ENCODE data around the gene OGDHL. TPM values are rescaled to one million over a fixed set of nuclear protein-coding genes. Genes with fewer than 3 reads are reported as not detected.
A peak's percentile ranks its signal among the peaks of the same experiment; 100 is the strongest.

OGDHL gene
- total RNA-seq, 1 donor from 2014 or later = not detected

- H3K27me3 ChIP-seq = no peaks in the 10 kb centered on the region
- DNase-seq (ENCODE audit: low spot score in 2 of 2) = no peak
- no peak overlapping the region for H3K4me3 ChIP-seq
Observed at GRCh38 chr10:49741108-49741995, 20.8 kb downstream of the OGDHL start.

DNA sequence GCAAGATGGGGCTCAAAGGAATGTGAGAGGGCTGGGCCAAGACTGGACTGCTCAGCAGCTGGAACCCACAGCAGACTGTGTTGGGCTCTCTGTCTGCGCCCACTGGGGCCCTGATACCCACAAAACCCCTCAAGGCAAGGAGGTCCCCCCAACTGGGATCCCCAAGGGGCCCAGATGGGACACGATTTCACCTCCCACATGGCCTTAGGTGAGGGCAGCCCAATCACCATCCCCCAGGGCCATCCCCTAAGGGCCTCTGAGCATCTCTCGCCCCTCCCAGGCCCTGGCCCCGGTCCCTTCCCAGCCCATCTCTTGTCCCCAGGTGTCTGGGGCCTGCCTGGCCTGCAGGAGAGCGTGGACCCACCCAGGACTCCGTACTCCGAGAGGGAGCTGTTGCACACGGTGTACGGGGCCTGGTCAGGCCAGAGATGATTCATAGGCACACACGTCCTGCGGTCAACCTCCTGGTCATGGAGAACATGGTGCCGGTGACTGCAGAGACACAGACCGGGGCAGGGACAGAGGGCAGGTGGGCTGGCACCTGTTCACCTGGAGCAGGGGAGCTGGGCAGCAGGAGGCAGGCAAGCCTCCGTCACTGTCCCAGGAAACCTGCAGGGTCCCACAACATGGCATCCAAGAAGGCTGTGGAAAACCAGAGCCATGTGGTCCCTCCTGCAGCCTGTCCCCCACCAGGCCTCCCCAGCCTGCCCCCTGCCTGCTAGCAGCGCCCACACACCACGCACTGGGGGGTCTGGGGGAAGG is 21.6 kb downstream of the OGDHL start:
- no peak for DNase-seq (ENCODE audit: low spot score in 2 of 2)
- H3K4me1 ChIP-seq = no peaks in the 10 kb centered on the region

More at GRCh38 chr10:49741108-49741995, 20.8 kb downstream of the OGDHL start:
- Histone ChIP-seq H3K4me1 (no peaks in the 10 kb centered on the region), H3K36me3 (no peaks in the 10 kb centered on the region), H3K9me3 (no peaks in the 10 kb centered on the region), H3K27ac (no peak overlapping the region)
- intact Hi-C loops (cut with DNase I) = no loop called here
- no peak for TF ChIP-seq CTCF (IDR thresholded peaks at IDR 0.05)

GRCh38 chr10:49739426-49739825 is 22.7 kb downstream of the OGDHL start:
- no peaks in the 10 kb centered on the region for H3K27me3 ChIP-seq
- no peaks in the 10 kb centered on the region for H3K9me3 ChIP-seq
- no peak for TF ChIP-seq CTCF (IDR thresholded peaks at IDR 0.05)
- H3K4me3 ChIP-seq = no peak overlapping the region
- DNase-seq (ENCODE audit: low spot score in 2 of 2) = no peak
- intact Hi-C loops (cut with DNase I) = no loop called here
- H3K36me3 ChIP-seq = no peaks in the 10 kb centered on the region
- no peak overlapping the region for H3K27ac ChIP-seq
- no peaks in the 10 kb centered on the region for H3K4me1 ChIP-seq

More for the DNA sequence above, 21.6 kb downstream of the OGDHL start:
- no peak for TF ChIP-seq CTCF (IDR thresholded peaks at IDR 0.05)
- Histone ChIP-seq H3K27ac (no peak overlapping the region), H3K36me3 (no peaks in the 10 kb centered on the region), H3K4me3 (no peak overlapping the region), H3K9me3 (no peaks in the 10 kb centered on the region), H3K27me3 (no peaks in the 10 kb centered on the region)
- intact Hi-C loops (cut with DNase I) = no loop called here

DNA sequence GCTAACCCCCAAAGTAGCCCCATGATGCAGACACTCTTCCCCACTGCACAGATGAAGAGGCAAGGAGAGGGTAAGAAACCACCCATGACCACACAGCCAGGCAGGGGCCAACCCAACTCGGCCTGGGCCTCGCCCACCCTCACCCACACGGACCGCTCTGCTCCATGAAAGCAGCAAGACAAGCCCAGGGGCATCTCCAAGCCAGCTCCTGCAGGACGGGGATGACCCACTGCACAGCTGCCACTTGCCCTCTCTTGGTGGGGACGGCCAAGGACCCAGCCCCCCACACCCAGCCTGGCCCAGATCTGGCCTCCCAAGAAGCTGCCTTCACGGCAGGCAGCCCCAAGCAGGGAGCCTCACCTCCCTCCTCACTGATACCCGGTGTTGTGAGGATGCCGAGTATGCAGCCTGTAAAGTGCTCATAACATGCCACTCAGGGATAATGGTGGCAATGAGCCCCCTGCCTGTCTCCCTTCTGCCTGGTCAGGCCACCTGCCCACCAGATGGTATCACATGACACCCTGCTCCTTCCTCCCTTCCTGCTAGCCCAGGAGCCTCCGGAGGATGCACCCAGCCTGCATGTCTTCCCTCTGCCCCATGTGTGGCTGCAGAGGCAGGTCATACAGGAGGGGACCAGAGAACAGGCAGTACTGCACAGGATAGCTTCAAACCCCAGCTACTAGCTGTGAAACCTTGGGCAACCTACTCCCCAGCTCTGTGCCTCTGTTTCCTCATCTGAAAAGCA is 23.3 kb downstream of the OGDHL start:
- Histone ChIP-seq H3K27ac (no peak overlapping the region), H3K36me3 (no peaks in the 10 kb centered on the region), H3K4me3 (no peak overlapping the region), H3K9me3 (no peaks in the 10 kb centered on the region), H3K4me1 (no peaks in the 10 kb centered on the region), H3K27me3 (no peaks in the 10 kb centered on the region)
- DNase-seq (ENCODE audit: low spot score in 2 of 2) = no peak
- TF ChIP-seq CTCF (IDR thresholded peaks at IDR 0.05) = no peak
- intact Hi-C loops (cut with DNase I) = no loop called here

DNA sequence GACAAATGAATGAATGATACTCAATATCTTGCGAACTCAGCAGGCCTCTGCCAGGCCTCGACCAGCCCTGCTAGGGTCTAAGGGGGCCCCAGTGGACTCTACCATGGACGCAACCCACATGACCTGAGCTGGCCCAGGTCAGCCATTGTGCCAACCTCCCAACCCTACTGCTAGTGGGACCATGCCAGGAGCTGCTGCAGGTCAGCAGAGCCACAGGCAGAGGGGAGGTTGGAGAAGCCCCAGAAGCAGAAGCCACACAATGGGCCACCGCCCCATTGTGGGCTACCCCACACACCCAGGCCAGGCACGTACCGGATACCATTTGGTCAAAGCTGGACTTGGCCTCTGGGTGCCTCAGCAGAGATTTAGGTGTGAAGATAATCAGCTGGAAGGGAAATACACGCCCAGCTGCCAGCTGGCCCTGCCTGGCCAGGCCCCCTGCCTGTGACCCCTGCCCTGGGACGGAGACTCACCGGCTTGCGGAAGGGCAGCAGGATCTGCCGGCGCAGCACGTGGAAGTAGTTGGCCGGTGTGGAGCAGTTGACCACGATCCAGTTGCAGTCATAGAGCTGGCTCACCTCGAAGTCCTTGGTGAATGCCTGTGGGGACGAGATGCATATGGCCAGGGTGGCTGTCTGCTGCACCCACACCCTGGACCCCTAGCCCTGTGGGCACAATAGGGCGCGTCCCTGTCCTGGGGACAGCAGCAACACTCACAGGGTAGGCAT is 24.5 kb downstream of the OGDHL start:
- DNase-seq (ENCODE audit: low spot score in 2 of 2) = peak in 1 of 2 donors; percentile 54
- Histone ChIP-seq H3K9me3 (no peaks in the 10 kb centered on the region), H3K4me3 (no peak overlapping the region), H3K27ac (no peak overlapping the region), H3K4me1 (no peaks in the 10 kb centered on the region), H3K27me3 (no peaks in the 10 kb centered on the region), H3K36me3 (no peaks in the 10 kb centered on the region)
- no peak for TF ChIP-seq CTCF (IDR thresholded peaks at IDR 0.05)
- intact Hi-C loops (cut with DNase I) = no loop called here
